ENCODE results near the gene NOC4L.
"Not testable (repeated sequence)": the region's sequence is repeated elsewhere in the genome, so short reads cannot be mapped to it uniquely, and the experiment has no call there.

NOC4L gene

GRCh38 chr12:132123970-132124765 is 20.1 kb upstream of the NOC4L start:
- no peak for DNase-seq (ENCODE audit: low spot score)

GRCh38 chr12:132124766-132125425 is 19.4 kb upstream of the NOC4L start:
- no peak for DNase-seq (ENCODE audit: low spot score)

GRCh38 chr12:132125736-132126135 is 18.5 kb upstream of the NOC4L start:
- DNase-seq (ENCODE audit: low spot score), result no peak

GRCh38 chr12:132127041-132127440 is 17.2 kb upstream of the NOC4L start:
- no peak for DNase-seq (ENCODE audit: low spot score)

GRCh38 chr12:132129007-132129406 is 15.2 kb upstream of the NOC4L start:
- no peak for DNase-seq (ENCODE audit: low spot score)

GRCh38 chr12:132130690-132131089 is 13.6 kb upstream of the NOC4L start:
- no peak for DNase-seq (ENCODE audit: low spot score)

GRCh38 chr12:132131229-132131628 is 13.0 kb upstream of the NOC4L start:
- no peak for DNase-seq (ENCODE audit: low spot score)

GRCh38 chr12:132131952-132132351 is 12.3 kb upstream of the NOC4L start:
- no peak for DNase-seq (ENCODE audit: low spot score)

- no peak for DNase-seq (ENCODE audit: low spot score)
These were observed 11.4 kb upstream of the NOC4L start for GRCh38 chr12:132132609-132133430.

GRCh38 chr12:132133952-132134652 is 10.2 kb upstream of the NOC4L start:
- DNase-seq (ENCODE audit: low spot score), result no peak

- not testable (repeated sequence) for DNase-seq (ENCODE audit: low spot score)
These were observed 9.5 kb upstream of the NOC4L start for GRCh38 chr12:132134653-132135183.

GRCh38 chr12:132136226-132136625 is 8.0 kb upstream of the NOC4L start:
- not testable (repeated sequence) for DNase-seq (ENCODE audit: low spot score)

- DNase-seq (ENCODE audit: low spot score), result no peak
These were observed 6.7 kb upstream of the NOC4L start for GRCh38 chr12:132137483-132138125.

GRCh38 chr12:132138941-132139871 is 5.1 kb upstream of the NOC4L start:
- no peak for DNase-seq (ENCODE audit: low spot score)

GRCh38 chr12:132139912-132140311 is 4.3 kb upstream of the NOC4L start:
- no peak for DNase-seq (ENCODE audit: low spot score)

- no peak for DNase-seq (ENCODE audit: low spot score)
These were observed 3.8 kb upstream of the NOC4L start for GRCh38 chr12:132140501-132140900.

GRCh38 chr12:132140918-132141841 is 3.1 kb upstream of the NOC4L start:
- no peak for DNase-seq (ENCODE audit: low spot score)

GRCh38 chr12:132141976-132142678 is 2.1 kb upstream of the NOC4L start:
- no peak for DNase-seq (ENCODE audit: low spot score)
